Activated CD4-positive, alpha-beta T cell treated with anti-CD3 and anti-CD28 coated beads for 4 hours (primary cell): ENCODE data around the gene NADSYN1.
"Not testable (repeated sequence)": the region's sequence is repeated elsewhere in the genome, so short reads cannot be mapped to it uniquely, and the experiment has no call there.

Experiments
- DNase-seq, 2 donors: peaks; one replicate each; pipeline ENCODE4 v3.0.0-alpha.2; 2020

The NADSYN1 gene

GRCh38 chr11:71453037-71453917 is at the start of gene NADSYN1:
Gene NADSYN1 (plus strand): TSS chr11:71453203. CDS start chr11:71453297, 94 bp downstream.
- peak; percentile 92 to 93 for DNase-seq

- DNase-seq: no peak
These were observed 48.8 kb upstream of the NADSYN1 start for GRCh38 chr11:71404209-71404608.

- no peak for DNase-seq
These were observed 46.3 kb upstream of the NADSYN1 start for GRCh38 chr11:71406681-71407080.

GRCh38 chr11:71407356-71407755 is 45.6 kb upstream of the NADSYN1 start:
- DNase-seq: no peak

- DNase-seq: no peak
These were observed 44.2 kb upstream of the NADSYN1 start for GRCh38 chr11:71408826-71409225.

GRCh38 chr11:71410363-71410966 is 42.5 kb upstream of the NADSYN1 start:
- no peak for DNase-seq

- DNase-seq: no peak
These were observed 38.4 kb upstream of the NADSYN1 start for GRCh38 chr11:71414645-71415044.

- DNase-seq: no peak
These were observed 34.4 kb upstream of the NADSYN1 start for GRCh38 chr11:71418643-71419042.

GRCh38 chr11:71420455-71421241 is 32.4 kb upstream of the NADSYN1 start:
- DNase-seq: no peak

GRCh38 chr11:71421392-71421950 is 31.5 kb upstream of the NADSYN1 start:
- no peak for DNase-seq

- not testable (repeated sequence) for DNase-seq
These were observed 30.7 kb upstream of the NADSYN1 start for GRCh38 chr11:71422318-71422717.

GRCh38 chr11:71423181-71423790 is 29.7 kb upstream of the NADSYN1 start:
- DNase-seq: no peak

- no peak for DNase-seq
These were observed 27.6 kb upstream of the NADSYN1 start for GRCh38 chr11:71425409-71425808.

GRCh38 chr11:71425860-71426259 is 27.1 kb upstream of the NADSYN1 start:
- no peak for DNase-seq

GRCh38 chr11:71426413-71426812 is 26.6 kb upstream of the NADSYN1 start:
- DNase-seq: no peak

- DNase-seq: no peak
These were observed 24.1 kb upstream of the NADSYN1 start for GRCh38 chr11:71428861-71429435.

GRCh38 chr11:71429701-71430100 is 23.3 kb upstream of the NADSYN1 start:
- no peak for DNase-seq

GRCh38 chr11:71430166-71430565 is 22.8 kb upstream of the NADSYN1 start:
- DNase-seq: no peak

GRCh38 chr11:71431271-71431670 is 21.7 kb upstream of the NADSYN1 start:
- no peak for DNase-seq

- no peak for DNase-seq
These were observed 20.0 kb upstream of the NADSYN1 start for GRCh38 chr11:71432761-71433647.
